Lung microvascular endothelial cell (primary cell): ENCODE measurements around the gene STK11. TPM values are rescaled to one million over a fixed set of nuclear protein-coding genes. Genes with fewer than 3 reads are reported as not detected.

Experiments used
- DNase-seq, 2 donors: peaks; one replicate each; pipeline versions ENCODE4 v3.0.0 to v3.0.0-alpha.2; 2010; ENCODE audit warnings: low read depth in 2 of 2
- total RNA-seq: library from RNA; depleted of rRNA; stranded (reverse); fragments of >200 nt; gene quantifications from 2 replicates; pipeline ENCODE4 v1.2.1, GENCODE V29; 2014

Gene STK11
- total RNA-seq, 1 donor from 2014 or later = 70.4 TPM

DNA sequence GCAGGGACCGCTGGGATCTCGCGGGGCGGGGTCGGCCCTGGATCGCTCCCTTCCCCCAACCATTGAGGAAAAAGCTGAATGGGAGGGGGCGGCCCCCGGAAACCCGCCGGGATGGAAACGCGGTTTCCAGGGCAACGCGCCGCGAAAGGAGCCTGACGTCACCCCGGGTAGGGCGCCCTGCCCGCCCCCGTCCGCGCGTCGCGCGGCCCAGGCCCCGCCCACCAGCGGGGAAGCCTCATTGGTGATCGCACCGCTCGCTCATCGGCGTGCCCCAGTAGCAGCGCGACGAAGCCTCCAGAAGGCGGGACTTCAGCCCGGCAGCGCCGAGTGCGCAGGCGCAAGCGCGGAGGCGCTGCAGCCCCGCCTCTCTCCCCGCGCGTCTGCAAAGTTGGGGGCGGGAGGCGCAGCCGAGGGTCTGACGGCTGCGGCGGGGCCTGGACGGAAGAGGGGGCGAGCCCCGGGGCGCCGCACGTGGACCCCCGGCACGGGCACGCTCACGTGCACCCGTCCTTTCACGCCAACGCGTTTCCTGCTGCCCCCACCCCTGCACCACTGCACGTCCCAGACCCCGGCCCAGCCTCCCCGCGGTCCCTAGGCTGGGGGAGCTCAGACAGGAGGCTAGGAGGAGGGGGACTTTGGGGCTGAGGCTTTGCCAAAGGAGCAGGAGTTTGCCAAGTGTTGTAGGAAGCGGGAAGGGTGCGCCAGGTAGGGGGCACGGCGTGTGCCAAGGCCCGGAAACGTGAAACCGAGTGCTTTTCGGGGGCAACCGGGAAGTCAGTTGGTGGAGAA lies 55.4 kb downstream of the STK11 start:
- DNase-seq = peak; percentile 98 to 99

GRCh38 chr19:1261538-1261797 lies 55.9 kb downstream of the STK11 start:
- no peak for DNase-seq

DNA sequence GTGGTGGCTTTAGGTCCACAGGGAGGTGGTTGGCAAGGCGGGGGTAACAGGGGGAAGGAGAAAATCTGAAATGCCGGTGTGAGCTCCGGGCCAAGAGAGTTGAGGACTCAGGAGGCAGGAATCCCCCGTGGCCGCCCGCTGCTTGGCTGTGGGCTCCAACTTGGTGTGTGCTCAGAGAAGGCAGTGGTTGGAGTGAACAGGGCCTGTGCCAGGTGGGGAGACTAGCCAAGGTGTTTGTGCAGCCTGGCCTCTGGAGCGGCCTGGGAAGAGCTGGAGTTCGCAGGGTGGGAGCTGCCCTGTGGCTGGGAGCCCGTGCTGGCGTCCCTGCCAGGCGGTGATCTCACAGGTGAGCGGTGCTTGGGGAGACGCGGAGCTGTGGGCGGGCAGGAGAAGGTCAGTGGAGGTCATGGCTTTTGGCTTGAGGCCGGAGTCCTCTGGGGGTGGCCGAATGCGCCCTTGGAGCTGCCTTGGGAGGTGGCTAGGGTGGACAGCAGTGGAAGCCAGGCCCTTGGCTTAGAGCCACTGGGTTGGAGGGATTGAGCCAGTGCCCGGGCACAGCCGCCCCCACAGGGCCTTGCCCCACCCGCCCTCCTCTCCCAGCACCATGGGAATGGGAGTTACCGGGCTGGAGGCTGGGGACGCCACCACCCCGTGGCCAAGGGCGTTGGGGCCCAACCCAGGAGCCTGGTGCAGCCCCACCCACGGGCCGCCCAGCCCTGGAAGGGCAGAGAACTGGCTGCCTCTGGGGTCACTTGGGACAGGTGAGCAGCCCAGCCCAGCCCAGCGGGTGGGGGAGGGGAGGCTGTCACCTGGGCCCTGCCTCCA lies 56.4 kb downstream of the STK11 start:
- peak in 1 of 2 donors; percentile 47 for DNase-seq

DNA sequence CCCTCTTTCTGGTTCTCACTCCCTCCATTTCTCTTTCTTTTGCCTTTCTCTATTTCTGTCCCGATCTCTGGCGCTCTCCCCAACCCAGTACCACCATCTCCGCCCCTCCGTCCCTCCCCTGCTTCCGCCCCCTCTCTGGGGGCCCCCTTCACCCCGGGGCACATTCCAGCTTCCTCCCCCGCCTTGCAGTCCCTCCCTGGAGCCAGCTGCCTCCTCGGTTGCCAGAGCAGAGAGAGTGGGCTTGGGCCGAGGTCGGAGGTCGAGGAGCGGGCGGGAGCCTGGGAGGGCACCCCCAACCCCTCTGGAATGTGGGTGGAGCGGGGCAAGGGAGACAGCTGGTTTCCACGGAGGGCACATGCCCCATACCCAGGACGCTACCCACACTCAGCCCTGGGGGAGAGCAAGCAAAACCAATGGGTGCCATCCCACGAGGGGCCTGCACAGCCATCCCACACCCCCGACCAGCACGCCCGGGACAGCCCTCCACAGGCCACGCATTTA lies 57.1 kb downstream of the STK11 start:
- DNase-seq = no peak

GRCh38 chr19:1263188-1263587 lies 57.6 kb downstream of the STK11 start:
- no peak for DNase-seq

- DNase-seq = peak; percentile 60 to 85
Observed at GRCh38 chr19:1264801-1265614, 59.4 kb downstream of the STK11 start.

DNA sequence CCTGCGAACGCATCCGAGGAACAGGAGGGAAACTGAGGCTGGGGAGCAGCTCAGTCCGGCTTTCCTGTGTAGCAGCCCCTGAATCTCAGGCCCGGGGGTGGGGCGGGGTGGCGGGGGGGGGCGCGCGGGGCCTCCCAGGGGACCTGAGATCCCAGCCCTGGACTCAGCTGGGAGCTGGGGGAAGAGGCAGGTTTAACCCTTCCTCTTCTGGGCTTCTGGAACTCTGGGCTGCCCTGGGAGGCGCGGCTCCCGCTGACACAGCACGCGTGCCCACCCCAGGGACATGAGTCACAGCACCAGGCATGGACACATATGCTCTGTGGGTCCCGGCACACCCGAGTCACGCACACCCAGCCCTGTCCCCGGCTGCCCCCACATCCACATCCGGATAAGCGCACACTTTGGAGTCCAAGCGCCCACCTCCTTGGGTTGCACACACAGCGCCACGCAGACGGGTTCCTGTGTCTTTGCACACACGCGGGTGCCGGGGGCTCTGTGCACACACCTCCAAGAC lies 60.1 kb downstream of the STK11 start:
- peak; percentile 55 to 61 for DNase-seq

GRCh38 chr19:1266129-1266915 lies 60.7 kb downstream of the STK11 start:
- peak; percentile 79 to 83 for DNase-seq

DNA sequence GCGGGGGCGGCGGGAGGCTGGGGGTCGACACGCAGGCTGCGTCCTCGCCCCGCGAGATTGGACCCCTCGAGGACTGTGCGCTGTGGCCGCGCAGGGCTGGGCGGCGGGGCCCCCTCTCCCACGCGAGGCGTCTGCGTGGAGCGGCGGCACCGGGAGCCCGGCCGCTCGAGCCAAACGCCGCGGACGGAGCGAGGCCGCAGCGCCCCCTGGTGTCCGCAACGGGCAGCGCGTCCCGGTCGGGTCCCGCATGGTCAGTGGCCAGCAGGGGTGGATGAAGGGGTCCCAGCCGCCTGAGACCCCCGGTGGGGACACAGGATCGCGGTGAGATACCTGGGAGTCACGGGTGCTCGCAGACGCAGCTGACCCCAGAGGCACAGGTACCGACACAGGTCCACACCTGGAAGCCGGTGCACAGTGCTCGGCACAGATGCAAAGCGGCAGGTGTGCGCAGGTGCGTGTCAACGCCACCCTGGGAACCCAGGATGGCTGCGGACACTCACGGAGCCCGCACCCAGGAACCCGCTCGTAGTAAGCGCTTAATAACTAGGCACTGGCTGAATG lies 61.4 kb downstream of the STK11 start:
- peak; percentile 62 to 72 for DNase-seq

DNA sequence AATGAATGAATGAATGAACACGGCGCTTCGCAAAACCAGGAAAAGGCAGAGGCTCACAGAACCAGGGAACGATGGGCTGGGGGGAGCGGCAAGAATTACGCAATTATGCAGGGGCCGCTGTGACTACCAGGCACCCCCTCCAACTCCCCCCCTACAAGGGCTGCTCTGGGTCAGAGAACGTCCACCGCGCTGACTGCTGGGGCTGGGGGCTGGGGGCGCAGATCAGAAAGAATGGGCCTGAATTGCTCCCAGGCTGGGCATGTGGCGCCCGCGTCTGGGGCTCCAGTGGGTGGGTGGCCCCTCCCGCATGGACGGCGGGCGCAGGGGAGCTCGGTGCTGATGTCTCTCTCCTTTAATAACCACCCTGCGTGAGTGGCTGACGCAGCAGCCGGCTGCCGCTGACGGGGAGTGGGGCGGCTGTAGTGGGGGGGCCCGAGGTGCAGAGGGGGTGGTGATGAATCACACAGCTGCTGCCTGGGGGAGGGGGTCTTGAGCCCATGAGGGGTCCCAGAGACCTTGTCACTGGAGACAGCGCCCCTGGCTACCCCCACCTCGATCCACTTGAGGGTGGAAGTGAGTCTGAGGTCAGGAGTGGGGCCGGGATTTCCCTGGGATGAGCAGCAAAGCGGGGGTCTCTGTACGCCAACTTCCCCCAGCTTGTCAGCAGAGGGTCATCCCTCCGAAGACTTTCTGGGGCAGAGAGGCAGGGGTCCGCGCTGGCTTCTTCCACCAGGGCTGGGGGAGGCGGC lies 62.1 kb downstream of the STK11 start:
- no peak for DNase-seq

DNA sequence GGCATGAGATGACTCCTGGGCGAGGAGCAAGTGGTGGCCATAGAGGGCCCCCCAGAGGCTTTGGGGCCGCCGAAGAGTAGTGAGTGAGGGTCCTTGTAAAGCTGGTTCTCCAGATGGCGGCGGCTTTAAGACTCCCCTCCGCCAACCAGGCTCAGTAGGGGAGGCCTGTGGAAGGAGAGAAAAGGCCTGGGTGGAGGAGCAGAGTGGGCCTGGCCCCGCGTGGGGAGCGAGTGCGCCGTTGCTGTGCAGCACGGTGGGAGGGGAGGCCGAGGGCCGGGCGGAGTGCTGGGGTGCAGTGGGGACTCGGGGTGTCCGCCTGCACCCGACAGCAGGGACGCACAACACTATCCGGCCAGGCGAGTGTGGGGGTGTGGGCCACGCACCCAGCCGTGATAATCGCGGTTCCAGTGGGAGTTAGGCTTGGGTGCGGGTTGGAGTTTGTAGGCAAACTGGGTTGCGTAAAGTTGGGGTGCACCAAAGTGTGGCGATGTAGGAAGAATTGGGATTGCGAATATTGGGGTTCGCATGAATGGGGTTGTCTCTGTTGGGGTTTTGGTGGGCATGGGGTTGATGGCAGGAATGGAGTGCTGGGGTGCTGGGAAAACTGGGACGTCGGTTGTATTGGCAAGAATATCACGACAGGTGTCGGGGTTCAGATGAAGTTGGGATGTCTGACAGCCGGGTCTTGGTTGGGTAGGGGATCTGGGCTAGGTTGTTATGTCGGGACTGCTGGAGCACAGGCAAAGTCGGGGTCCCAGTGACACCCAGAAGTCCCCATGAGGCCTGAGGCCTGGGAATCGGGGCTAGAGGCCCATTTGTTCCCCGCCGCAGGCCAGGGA lies 62.9 kb downstream of the STK11 start:
- no peak for DNase-seq

- peak; percentile 99 to 100 for DNase-seq
Observed at GRCh38 chr19:1269065-1269477, 63.5 kb downstream of the STK11 start, which contains the start of gene CIRBP. TSS of gene CIRBP (plus strand) at chr19:1269332. CDS start at chr19:1270934, 1,602 bp downstream.

GRCh38 chr19:1269478-1270212 lies 64.1 kb downstream of the STK11 start:
- peak; percentile 87 to 92 for DNase-seq

DNA sequence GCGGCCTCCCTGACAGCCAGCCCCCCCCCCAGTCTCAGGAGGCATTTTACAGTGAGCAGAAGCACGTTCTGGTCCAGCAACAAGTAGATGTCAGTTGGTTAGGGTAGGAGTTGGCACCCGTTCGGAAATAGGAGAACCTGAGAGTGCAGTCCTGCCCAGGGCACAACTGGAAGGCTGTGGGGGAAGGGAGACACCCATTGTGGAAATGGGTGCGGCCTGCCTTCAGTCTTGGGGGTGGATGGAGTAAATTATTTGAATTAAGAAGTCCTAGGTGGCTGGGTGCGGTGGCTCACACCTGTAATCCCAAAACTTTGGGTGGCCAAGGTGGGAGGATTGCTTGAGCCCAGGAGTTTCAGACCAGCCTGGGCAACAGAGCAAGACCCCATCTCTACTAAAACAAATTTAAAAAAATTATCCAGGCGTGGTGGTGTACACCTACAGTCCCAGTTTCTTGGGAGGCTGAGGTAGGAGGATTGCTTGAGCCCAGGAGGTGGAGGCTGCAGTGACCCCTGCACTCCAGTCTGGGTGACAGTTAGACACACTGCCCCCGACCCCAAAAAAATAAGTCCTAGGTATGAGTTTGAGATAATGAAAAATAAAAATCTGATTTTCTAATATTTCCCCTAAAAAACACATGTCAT lies 64.8 kb downstream of the STK11 start:
- no peak for DNase-seq

GRCh38 chr19:1270854-1271527 lies 65.4 kb downstream of the STK11 start:
- no peak for DNase-seq

DNA sequence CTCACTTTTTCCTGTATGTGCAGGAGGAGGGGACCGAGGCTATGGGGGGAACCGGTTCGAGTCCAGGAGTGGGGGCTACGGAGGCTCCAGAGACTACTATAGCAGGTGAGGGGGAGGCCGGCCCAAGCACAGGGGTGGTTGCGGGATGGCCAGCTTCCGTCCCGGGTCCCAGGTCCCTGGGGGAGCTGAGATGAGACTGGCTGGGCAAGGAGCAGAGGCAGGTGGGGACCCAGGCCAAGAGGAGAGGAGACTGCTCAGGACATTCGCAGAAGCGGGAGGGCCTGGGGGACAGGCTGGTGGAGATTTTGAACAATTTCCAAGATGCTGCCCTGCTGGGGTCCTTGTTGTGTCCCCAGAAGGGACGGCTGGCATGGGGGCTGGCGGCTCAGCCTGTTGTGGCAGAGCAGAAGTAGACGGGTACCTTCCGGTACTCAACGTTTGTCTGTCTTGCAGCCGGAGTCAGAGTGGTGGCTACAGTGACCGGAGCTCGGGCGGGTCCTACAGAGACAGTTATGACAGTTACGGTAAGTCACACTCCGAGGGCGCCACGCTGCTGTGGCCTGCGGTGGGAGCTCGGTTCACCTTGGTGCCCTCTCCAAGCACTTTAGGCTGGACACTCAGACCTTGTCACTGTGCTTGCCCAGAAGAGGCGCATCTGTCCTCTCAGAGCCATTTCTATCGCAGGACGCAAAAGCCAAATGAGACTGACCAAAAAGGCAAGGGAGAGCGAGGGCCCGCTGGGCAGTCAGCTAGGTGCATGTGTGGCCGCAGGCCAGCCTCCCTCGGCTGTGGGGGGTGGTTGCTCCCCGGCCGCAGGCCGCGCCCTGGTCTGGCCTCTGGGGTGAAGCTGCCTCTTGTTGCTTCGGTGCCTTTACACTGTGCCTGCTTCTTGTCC lies 66.2 kb downstream of the STK11 start:
- DNase-seq = no peak
